ENCODE data around the gene TMEM61. TPM values are rescaled to one million over a fixed set of nuclear protein-coding genes. Genes with fewer than 3 reads are reported as not detected.

The TMEM61 gene
- total and polyA plus RNA-seq, 2 of the 8 experiments (the other 6 are each of a cell fraction or from before 2014, with no cell fraction given): 0.54 to 1.4 TPM

DNA sequence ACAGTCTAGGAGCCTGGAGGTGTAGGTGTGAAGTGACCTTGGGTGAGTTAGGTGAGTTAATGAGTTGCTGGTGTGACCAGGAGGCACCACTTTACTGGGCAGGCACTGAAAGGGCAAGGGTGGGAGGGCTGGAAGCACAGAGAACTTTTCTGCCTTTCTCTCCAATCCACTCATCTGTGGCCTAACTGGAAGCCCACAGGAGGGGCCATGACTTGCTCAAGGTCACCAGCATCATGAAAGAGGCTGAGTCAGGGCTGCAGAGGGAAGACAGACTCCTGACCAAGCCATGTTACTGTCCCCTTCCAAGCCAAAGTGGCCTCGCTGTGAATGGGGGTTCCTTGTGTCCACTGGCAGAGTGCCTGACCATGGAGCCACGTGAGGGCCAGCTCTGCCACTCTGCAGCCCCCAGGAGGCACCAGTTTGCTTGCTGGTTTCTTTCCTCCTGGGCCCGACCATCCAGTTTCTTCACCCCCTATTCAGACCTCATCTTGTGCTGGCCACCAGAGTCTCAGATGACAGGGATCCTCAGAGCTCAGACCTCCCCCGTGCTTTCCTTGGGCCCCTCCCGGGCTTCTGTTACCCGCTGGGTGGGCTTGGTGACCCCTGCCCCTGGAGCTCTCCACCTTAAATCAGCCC, 14.0 kb downstream of the TMEM61 start (continued):
- TF ChIP-seq BACH1 (IDR thresholded peaks at IDR 0.05; ENCODE audit: low read length): no peak
- no peak for TF ChIP-seq POU5F1 (IDR thresholded peaks at IDR 0.05; ENCODE audit: low read depth, low read length)
- TF ChIP-seq FOSL1 (IDR thresholded peaks at IDR 0.05; ENCODE audit: insufficient read depth, low read depth, low read length): no peak

Data from H1 (cell line).